MV-4-11 (cell line): ENCODE data around the gene KIF16B.
"Not testable (repeated sequence)": the region's sequence is repeated elsewhere in the genome, so short reads cannot be mapped to it uniquely, and the experiment has no call there.

Source experiments
- DNase-seq: peaks from one replicate; lab custom pipeline; 2025; lab: John Stamatoyannopoulos, UW

Gene KIF16B

GRCh38 chr20:16526433-16527380 lies 46.5 kb downstream of the KIF16B start:
- no peak for DNase-seq

GRCh38 chr20:16522651-16523050 lies 50.6 kb downstream of the KIF16B start:
- DNase-seq: peak; percentile 90

DNA sequence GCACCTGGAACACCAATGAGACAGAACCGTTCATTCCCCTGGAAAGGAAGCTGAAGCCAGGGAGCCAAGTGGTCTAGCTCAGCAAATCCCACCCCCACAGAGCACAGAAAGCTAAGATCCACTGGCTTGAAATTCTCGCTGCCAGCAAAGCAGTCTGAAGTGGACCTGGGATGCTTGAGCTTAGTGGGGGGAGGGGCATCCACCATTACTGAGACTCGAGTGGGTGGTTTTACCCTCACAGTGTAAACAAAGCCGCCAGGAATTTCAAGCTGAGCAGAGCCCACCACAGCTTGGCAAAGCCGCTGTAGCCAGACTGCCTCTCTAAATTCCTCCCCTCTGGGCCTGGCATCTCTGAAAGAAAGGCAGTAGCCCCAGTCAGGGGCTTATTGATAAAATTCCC lies 53.1 kb downstream of the KIF16B start:
- DNase-seq: no peak

GRCh38 chr20:16519673-16520072 lies 53.6 kb downstream of the KIF16B start:
- not testable (repeated sequence) for DNase-seq

DNA sequence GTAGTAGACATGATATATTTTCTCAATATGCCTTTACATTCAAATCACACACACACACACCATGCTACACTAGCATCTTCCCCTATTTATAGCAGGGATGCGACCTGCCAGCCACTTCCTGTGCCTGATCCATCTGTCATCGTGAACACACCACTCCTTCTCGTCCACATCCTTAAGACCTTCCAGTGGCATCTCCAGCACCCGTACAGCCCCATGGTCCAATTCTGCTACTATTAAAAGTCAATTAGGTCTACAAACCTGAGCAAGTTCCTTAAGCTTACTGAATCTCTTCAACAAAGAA lies 54.5 kb downstream of the KIF16B start:
- no peak for DNase-seq

- peak; percentile 52 for DNase-seq
Observed at GRCh38 chr20:16517946-16518783, 55.1 kb downstream of the KIF16B start.

DNA sequence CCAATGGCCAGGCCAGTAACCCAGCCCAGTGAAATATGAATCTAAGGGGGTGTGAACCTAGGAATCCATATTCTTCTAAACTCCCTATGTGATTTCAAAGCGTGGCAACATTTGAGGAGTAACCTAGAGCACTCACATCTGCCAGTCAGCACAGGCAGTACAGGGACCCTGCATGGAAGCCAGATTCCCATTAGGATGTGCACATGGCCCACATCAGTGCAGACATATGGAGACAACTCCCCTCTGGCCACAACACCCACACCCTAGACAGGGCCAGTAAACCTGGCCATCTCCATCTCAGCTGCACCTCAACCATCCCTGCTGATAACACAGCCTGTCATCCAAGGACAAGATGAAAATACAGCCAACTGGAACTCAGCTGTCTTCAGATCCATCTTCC lies 56.5 kb downstream of the KIF16B start:
- DNase-seq: no peak

DNA sequence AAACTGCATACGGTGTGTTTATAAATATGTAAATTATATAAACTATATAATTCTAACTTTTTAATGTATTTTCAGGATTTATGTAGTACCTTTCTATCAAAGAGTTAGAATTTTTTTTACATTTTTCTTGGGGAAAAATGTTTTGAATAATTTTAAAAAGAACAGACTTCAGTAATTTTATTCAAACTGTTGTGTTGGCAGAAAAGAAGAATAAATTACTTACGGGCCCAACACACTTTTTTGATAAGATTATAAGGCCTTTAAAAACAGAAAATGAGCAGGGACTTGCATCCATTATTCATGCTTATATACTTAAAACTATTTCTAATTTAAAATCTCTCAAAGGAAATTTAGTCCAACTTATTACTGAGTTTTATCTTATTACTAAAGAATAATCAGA lies 58.2 kb downstream of the KIF16B start:
- no peak for DNase-seq

GRCh38 chr20:16514140-16514539 lies 59.1 kb downstream of the KIF16B start:
- DNase-seq: peak; percentile 80

DNA sequence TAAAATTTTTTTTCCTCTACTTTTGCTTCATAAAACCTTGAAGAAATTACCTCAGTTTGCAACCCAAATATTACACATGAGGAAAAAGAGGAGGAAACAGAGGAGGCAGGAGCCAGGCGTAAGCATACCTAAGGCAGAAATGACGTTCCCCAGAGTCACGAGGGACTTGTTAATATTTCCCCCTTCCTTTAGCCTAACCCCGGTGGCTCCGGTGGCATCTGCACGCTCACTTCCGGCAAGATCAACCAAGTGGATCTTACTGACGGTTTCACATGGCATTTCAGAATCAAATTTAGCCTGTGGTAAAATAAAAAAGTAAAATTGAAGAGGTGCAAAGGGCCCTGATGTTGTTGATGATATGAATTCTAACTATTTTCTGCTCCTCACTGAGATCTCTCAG lies 67.4 kb downstream of the KIF16B start:
- no peak for DNase-seq

DNA sequence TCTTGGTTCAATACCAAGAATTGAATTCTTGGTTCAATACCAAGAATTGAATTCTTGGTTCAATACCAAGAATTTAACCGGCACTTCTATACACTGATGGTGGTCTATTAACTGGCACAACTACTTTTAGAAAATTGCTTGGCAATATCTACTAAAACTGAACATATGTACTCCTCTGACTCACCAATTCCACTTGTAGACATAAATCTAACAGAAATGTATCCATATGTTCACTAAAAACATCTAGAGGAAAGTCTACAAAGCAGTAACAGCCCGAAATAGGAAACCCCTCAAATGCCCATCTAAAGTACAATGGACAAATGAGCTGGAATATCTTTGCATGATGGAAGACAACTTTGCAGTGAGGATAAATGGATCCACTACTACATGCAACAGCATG lies 71.9 kb downstream of the KIF16B start:
- DNase-seq: no peak

GRCh38 chr20:16500197-16500596 lies 73.1 kb downstream of the KIF16B start:
- no peak for DNase-seq

DNA sequence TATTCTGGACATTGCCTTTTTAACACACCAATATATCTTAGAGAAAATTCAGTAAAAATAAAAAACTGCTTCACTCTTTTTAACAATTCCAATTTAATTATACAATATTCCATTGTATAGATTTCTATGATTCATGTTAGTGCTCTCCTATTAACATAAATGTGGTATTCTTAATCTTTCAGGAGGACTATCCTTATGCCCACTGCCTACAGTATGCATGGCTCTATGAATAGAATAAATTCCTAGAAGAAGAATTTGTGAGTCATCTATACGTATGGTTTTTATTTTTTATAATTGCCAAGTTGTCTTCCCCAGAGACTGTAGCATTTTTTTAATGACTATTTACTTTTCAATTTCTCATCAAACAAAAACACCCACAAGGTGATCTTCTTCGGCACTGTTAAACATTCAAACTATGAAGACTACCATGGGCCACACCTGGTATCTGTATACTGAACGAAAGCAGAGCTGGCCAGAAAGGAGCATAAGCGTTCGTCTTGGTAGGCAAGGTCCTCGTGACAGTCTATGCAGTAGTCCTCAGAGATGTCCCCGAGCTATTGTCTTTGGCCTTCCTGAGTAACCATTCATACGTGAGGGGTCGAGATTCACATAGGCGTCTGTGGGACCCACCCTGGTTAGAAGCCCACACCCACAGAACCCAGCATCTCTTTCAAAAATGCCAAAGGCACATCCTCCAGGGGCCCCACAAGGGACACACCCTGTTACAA lies 74.6 kb downstream of the KIF16B start:
- no peak for DNase-seq

DNA sequence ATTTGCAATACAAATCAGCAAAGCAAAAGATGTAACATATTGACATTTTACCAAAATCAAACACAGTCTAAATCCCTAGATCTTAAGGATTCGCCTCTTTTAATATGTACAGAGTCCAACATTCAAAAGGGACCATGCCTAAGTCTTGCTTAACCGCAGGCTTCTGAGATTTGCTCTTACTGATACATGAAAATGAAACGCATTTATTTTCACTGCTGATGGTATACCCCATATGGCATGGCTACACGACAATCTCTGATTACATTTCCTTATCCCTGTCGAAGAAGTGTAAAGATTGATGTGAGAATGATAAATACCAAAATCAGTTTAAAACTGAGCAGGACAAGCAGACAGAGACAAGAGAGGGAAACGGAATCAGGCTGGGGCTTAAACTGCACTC lies 75.4 kb downstream of the KIF16B start:
- no peak for DNase-seq

- no peak for DNase-seq
Observed at GRCh38 chr20:16493486-16493885, 79.8 kb downstream of the KIF16B start.

- DNase-seq: peak; percentile 67
Observed at GRCh38 chr20:16491294-16491905, 81.8 kb downstream of the KIF16B start.

- DNase-seq: peak; percentile 36
Observed at GRCh38 chr20:16490696-16491095, 82.6 kb downstream of the KIF16B start.

GRCh38 chr20:16488616-16489015 lies 84.6 kb downstream of the KIF16B start:
- no peak for DNase-seq

- DNase-seq: no peak
Observed at GRCh38 chr20:16488086-16488485, 85.2 kb downstream of the KIF16B start.

GRCh38 chr20:16486532-16486931 lies 86.7 kb downstream of the KIF16B start:
- DNase-seq: no peak

DNA sequence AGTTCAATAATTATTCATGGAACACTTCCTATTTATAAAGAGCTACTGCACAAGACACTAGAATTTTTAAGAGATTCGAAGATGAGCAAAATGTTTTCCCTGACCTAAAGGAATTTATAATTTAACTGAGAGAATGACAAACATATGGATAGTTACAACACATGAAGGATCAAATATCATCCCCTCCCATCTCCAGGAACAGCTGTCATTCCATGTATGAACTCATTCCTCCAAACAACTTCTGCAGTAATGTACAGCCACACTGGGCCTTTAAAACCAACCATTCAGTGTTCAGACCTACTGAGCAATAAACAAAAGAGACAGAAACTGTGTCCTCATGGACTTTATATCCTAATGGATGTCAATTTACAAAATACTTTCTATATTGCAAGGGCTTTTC lies 87.8 kb downstream of the KIF16B start:
- DNase-seq: no peak

GRCh38 chr20:16483024-16483423 lies 90.2 kb downstream of the KIF16B start:
- no peak for DNase-seq
